GM12878 (cell line): ENCODE measurements around the gene PRKAG3. TPM values are rescaled to one million over a fixed set of nuclear protein-coding genes. Genes with fewer than 3 reads are reported as not detected.

Experiments used
- ATAC-seq: fragments of 200-7000 bp; cut with Tn5 transposase; 3 replicates; pipeline ENCODE4 v1.9.1; 2020; ENCODE audit warnings: mild to moderate bottlenecking, moderate library complexity
- BruUV-seq: library from RNA; stranded (reverse); fragments of 400-500 nt; replicated peaks from 2 replicates; lab custom pipeline; 2021; lab: Mats Ljungman, UMichigan
- CTCF ChIA-PET: fragments of 300-600 bp; sonication (Branson Sonifier 250); formaldehyde crosslinking; extraction: SDS; loops from one replicate; lab custom pipeline; 2021; ENCODE audit warnings: inconsistent platforms; lab: Yijun Ruan, JAX
- POLR2A ChIA-PET: fragments of 350-600 bp; formaldehyde crosslinking; extraction: SDS; loops from one replicate; lab custom pipeline; 2021; ENCODE audit warnings: inconsistent platforms; lab: Charles Lee
- RAD21 ChIA-PET: fragments of 300-600 bp; sonication (Branson Sonifier 250); formaldehyde crosslinking; loops from one replicate; lab custom pipeline; 2023; ENCODE audit warnings: antibody characterized with exemption; ENCODE audit not compliant: unreplicated experiment; lab: Charles Lee
- SMC1A ChIA-PET: fragments of 300-600 bp; sonication (Branson Sonifier 250); formaldehyde crosslinking; loops from one replicate; lab custom pipeline; 2023; ENCODE audit not compliant: unreplicated experiment, uncharacterized antibody; lab: Charles Lee
- DNase-seq: peaks from one replicate; pipeline ENCODE4 v3.0.0-alpha.2; 2011; ENCODE audit warnings: low read depth, low spot score
- FAIRE-seq: peaks from 3 replicates; lab custom pipeline; 2011; peaks lifted over from hg19 to GRCh38; lab: Jason Lieb, UNC
- H2AFZ ChIP-seq: 2 replicates; pipeline ENCODE4 v1.6.0; 2011; ENCODE audit warnings: low read depth, low read length, control low read depth; ENCODE audit not compliant: control insufficient read depth
- H3K27ac ChIP-seq: 2 replicates; pipeline ENCODE4 v1.5.1; 2011; ENCODE audit warnings: control low read depth; ENCODE audit not compliant: control insufficient read depth, insufficient read depth
- H3K27me3 ChIP-seq, 2 experiments: replicated peaks in 1 of 2; 2 replicates each; pipeline versions ENCODE4 v1.6.0 to v1.6.1; 2011; ENCODE audit warnings: low read length in 1 of 2; ENCODE audit not compliant: control insufficient read depth in 2 of 2, insufficient read depth in 2 of 2
- H3K36me3 ChIP-seq, 2 experiments: 2 replicates each; pipeline ENCODE4 v1.5.1; 2011; ENCODE audit warnings: low read length in 1 of 2; ENCODE audit not compliant: control insufficient read depth in 2 of 2, insufficient read depth in 2 of 2
- H3K4me1 ChIP-seq: 2 replicates; pipeline ENCODE4 v1.6.1; 2011; ENCODE audit warnings: mild to moderate bottlenecking, low read length, moderate library complexity, mixed read lengths; ENCODE audit not compliant: control insufficient read depth, insufficient read depth
- H3K4me2 ChIP-seq: 2 replicates; pipeline ENCODE4 v1.6.0; 2011; ENCODE audit warnings: control low read depth; ENCODE audit not compliant: control insufficient read depth, insufficient read depth
- H3K4me3 ChIP-seq: fragments of 200-600 bp; sonication (generic); 2 replicates; pipeline ENCODE4 v1.5.1; 2016
- H3K79me2 ChIP-seq: 2 replicates; pipeline ENCODE4 v1.6.0; 2011; ENCODE audit warnings: low read length; ENCODE audit not compliant: control insufficient read depth, insufficient read depth
- H3K9ac ChIP-seq: 2 replicates; pipeline ENCODE4 v1.8.0; 2011; ENCODE audit warnings: low read length, control low read depth, mixed read lengths; ENCODE audit not compliant: control insufficient read depth, insufficient read depth
- H3K9me3 ChIP-seq: replicated peaks from 3 replicates; pipeline ENCODE4 v1.5.1; 2011; ENCODE audit warnings: mild to moderate bottlenecking, low read length; ENCODE audit not compliant: control insufficient read depth, insufficient read depth
- H4K20me1 ChIP-seq: 2 replicates; pipeline ENCODE4 v1.6.0; 2011; ENCODE audit not compliant: control insufficient read depth, insufficient read depth
- MLLT1 ChIP-seq: fragments of 450-650 bp; IDR thresholded peaks from 2 replicates; pipeline ENCODE4 v1.6.1; 2016; ENCODE audit warnings: mild to moderate bottlenecking
- SMARCA5 ChIP-seq: fragments of 450-650 bp; IDR thresholded peaks from 2 replicates; pipeline ENCODE4 v1.6.1; 2017; ENCODE audit warnings: mild to moderate bottlenecking
- USF1 ChIP-seq: IDR thresholded peaks from 2 replicates; pipeline ENCODE4 v1.6.1; 2011; ENCODE audit warnings: borderline replicate concordance, low read depth, mild to moderate bottlenecking, moderate library complexity, mixed read lengths, low read length; ENCODE audit not compliant: insufficient read depth; ENCODE audit errors: extremely low read length
- WGBS: methylation state at CpG from one replicate; pipeline ENCODE4 v1.1.6; 2016; ENCODE audit warnings: low lambda C conversion rate; ENCODE audit not compliant: insufficient replicate concordance, insufficient coverage; ENCODE audit errors: missing lambda C conversion rate; 5-methylcytosine and 5-hydroxymethylcytosine counted together
- in situ Hi-C: fragments of 300-500 bp; cut with MboI; formaldehyde crosslinking; loops from 9 replicates; pipeline ENCODE4 v1.14.3; 2018; ENCODE audit warnings: mixed read lengths
- intact Hi-C: fragments of 100-400 bp; cut with micrococcal nuclease; formaldehyde crosslinking; loops from one replicate; pipeline ENCODE4 v1.14.2; 2022; ENCODE audit not compliant: unreplicated experiment
- polyA plus RNA-seq, 11 experiments: library from polyadenylated mRNA; depleted of rRNA in 4 of 11; unstranded in 6 of 11; stranded (reverse) in 5 of 11; fragments of >200 nt; fragmentation: Nextera tagmentation in 4 of 11; fragmentation: Illumina TruSeq in 1 of 11; extraction: Ambion mirVana in 4 of 11; extraction: Trizol in 1 of 11; gene quantifications; 1 replicate in 1 of 11; 2 replicates in 10 of 11; pipeline versions ENCODE4 v1.2.1 to v1.2.3, GENCODE V29; 2011 to 2016; ENCODE audit warnings: inconsistent platforms in 2 of 11, missing spikeins in 2 of 11, low read depth in 1 of 11
- total RNA-seq, 4 experiments: library from RNA; depleted of rRNA in 3 of 4; stranded (reverse); fragments of >200 nt in 3 of 4; fragmentation: Illumina TruSeq in 1 of 4; extraction: Trizol in 1 of 4; gene quantifications; 2 replicates each; pipeline versions ENCODE4 v1.2.1 to v1.2.3, GENCODE V29; 2013 to 2021

PRKAG3 gene
- total and polyA plus RNA-seq, 10 of the 15 experiments (the other 5 are each of a cell fraction or from before 2014, with no cell fraction given) = 0.04 to 0.12 (median 0.06) TPM; not detected in 7

GRCh38 chr2:218799990-218800389, 31.6 kb downstream of the PRKAG3 start:
- in situ Hi-C loops = no loop called here
- Histone ChIP-seq H3K79me2 (no peaks in the 10 kb centered on the region), H3K27me3 (peaks cover 0 to 2% of the 10 kb centered on the region in 2 experiments; a peak in 2 of 4 replicates), H3K4me2 (no peak overlapping the region), H3K4me3 (no peak overlapping the region), H2AFZ (no peak overlapping the region), H3K9me3 (no peaks in the 10 kb centered on the region; the same call in none of the 3 replicates), H3K4me1 (no peaks in the 10 kb centered on the region), H4K20me1 (no peaks in the 10 kb centered on the region), H3K9ac (no peak overlapping the region), H3K27ac (no peak overlapping the region), H3K36me3 (no peaks in the 10 kb centered on the region)
- intact Hi-C loops = no loop called here
- POLR2A ChIA-PET = no interaction called here
- RAD21 ChIA-PET = no interaction called here
- TF ChIP-seq SMARCA5 (no peak), MLLT1 (no peak), USF1 (no peak)
- no peak for DNase-seq
- no peak for ATAC-seq
- SMC1A ChIA-PET = no interaction called here
- CTCF ChIA-PET = no interaction called here
- FAIRE-seq = no peak
- WGBS = 67% methylated on average over 6 of the region's 6 CpGs
- no TSS peak for BruUV-seq
